Activated T-helper 2 cell treated with anti-CD3 and anti-CD28 coated beads, Interferon-gamma antibody, Interleukin-2, Interleukin-4, amounts not matched to agents 10 μg/mL and 5 μg/mL and 100 μg/mL, durations not matched to agents 14 hours and 24 hours and 36 hours (primary cell): Measurements from ENCODE around the gene RAPGEF2. TPM values are rescaled to one million over a fixed set of nuclear protein-coding genes. Genes with fewer than 3 reads are reported as not detected.
"Not testable (repeated sequence)": the region's sequence is repeated elsewhere in the genome, so short reads cannot be mapped to it uniquely, and the experiment has no call there.

Experiments
- DNase-seq: peaks from one replicate; pipeline ENCODE4 v3.0.0; 2021; ENCODE audit warnings: low spot score
- H3K27ac Mint-ChIP-seq: one replicate; pipeline ENCODE4 v1.8.0; 2021; ENCODE audit warnings: mixed read lengths
- H3K27me3 Mint-ChIP-seq: one replicate; pipeline ENCODE4 v1.8.0; 2021; ENCODE audit warnings: low read depth, mixed read lengths
- H3K36me3 Mint-ChIP-seq: one replicate; pipeline ENCODE4 v1.8.0; 2021; ENCODE audit warnings: low read depth, mixed read lengths
- H3K4me1 Mint-ChIP-seq: one replicate; pipeline ENCODE4 v1.8.0; 2021; ENCODE audit warnings: low read depth, mixed read lengths
- H3K4me3 Mint-ChIP-seq: one replicate; pipeline ENCODE4 v1.8.0; 2021; ENCODE audit warnings: low read depth, mild to moderate bottlenecking, moderate library complexity, mixed read lengths
- H3K9me3 Mint-ChIP-seq: one replicate; pipeline ENCODE4 v1.8.0; 2021; ENCODE audit warnings: mixed read lengths
- intact Hi-C: fragments of 100-400 bp; cut with micrococcal nuclease; formaldehyde crosslinking; loops from one replicate; pipeline ENCODE4 v1.15.1; 2023
- total RNA-seq: library from RNA; stranded (reverse); gene quantifications from 2 replicates; pipeline ENCODE4 v1.2.3, GENCODE V29; 2022

Gene RAPGEF2
- total RNA-seq, 1 donor from 2014 or later = 17.0 TPM

DNA sequence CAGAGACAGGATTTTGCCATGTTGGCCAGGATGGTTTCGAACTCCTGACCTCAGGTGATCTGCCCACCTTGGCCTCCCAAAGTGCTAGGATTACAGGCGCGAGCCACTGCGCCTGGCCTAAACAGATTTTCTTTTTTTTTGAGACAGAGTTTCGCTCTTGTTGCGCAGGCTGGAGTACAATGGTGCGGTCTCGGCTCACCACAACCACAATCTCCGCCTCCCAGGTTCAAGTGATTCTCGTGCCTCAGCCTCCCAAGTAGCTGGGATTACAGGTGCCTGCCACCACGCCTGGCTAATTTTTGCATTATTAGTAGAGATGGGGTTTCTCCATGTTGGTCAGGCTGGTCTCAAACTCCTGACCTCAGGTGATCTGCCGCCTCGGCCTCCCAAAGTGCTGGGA, 25.9 kb upstream of the RAPGEF2 start:
- not testable (repeated sequence) for H3K9me3 Mint-ChIP-seq, H3K27me3 Mint-ChIP-seq, H3K36me3 Mint-ChIP-seq, DNase-seq, H3K4me1 Mint-ChIP-seq, H3K27ac Mint-ChIP-seq, H3K4me3 Mint-ChIP-seq
- intact Hi-C loops = loop anchor here (1.0 kb wide), 2 partner anchors 26 to 30 kb away; no protein-coding TSS in a partner anchor

DNA sequence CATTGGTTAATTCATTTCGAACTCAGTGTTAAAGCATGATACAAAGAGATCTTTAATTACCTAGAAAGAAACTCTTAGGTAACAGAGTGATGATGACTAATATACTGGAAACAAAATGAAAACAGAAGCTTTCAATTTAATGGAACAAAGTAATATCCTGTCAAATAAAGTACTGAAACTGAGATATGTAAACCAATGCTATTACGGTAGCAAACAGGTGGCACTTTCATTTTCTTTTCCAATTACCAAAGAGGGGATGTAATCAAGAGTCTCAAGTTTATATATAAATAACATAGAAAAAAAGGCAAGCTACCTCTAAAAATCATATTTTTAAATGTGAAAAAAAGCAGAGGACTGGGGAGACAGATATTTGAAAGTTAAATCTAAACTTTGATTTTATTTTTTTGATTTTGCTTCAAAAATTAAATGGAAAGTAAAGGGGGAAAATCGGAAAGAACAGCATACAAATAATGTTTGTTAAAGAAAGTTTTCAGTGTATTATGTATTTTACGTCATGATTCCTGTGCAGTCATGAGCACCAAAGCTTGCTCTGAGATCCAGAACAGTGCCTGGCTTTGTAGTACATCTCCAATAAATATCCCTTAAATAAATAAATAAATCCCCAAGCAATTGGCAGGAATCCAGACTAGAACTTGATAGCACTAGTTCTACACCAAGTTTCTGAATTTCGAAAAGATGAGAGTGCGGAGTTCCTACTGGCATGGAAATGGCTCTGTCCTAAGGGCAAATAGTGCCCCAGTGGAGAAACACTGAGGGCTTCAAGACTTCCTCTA, 25.0 kb upstream of the RAPGEF2 start:
- Mint-ChIP-seq H3K36me3 (no peaks in the 10 kb centered on the region), H3K4me1 (peaks cover 9% of the 10 kb centered on the region), H3K27me3 (peaks cover 8% of the 10 kb centered on the region), H3K27ac (no peak overlapping the region), H3K4me3 (no peak overlapping the region), H3K9me3 (no peaks in the 10 kb centered on the region)
- no peak for DNase-seq
- intact Hi-C loops = loop anchor here (1.0 kb wide), 3 partner anchors 24 to 31 kb away; no protein-coding TSS in a partner anchor

DNA sequence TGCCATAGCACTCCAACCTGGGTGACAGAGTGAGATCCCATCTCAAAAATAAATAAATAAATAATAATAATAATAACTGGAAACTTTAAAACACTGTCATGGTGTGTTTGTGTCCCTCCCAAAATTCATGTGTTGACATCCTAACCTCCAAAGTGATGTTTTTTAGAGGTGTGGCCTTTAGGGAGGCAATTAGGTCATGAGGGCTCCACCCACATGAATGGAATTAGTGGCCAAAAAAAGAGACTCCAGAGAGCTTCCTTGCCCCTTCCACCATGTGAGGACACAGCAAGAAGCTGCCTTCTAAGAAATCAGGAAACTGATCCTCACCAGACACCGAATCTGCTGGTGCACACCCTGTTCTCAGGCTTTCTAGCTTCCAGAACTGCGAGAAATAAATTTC, 23.8 kb upstream of the RAPGEF2 start:
- H3K27me3 Mint-ChIP-seq = peaks cover 10% of the 10 kb centered on the region

DNA sequence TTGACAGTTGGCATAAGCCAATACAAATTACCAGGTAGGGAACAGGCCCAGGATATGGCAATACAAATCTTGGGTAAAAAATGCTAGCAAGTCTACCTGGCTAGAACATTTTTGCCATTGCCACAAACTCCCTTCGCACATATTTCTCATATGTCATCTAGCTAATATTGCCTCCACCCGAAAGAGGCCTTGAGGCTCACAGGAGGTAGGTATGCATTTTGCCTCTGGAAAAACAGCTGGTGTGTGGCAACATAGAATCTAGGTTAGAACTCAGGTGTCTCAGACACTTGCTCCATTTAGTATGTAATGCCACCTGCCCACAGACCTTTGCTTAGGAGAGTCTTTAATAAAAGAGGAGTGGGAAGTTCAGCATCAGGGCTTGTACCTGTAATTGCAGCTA, 16.3 kb upstream of the RAPGEF2 start:
- H3K4me3 Mint-ChIP-seq = no peak overlapping the region
- H3K27ac Mint-ChIP-seq = no peak overlapping the region
- intact Hi-C loops = no loop called here
- H3K9me3 Mint-ChIP-seq = no peaks in the 10 kb centered on the region
- no peaks in the 10 kb centered on the region for H3K36me3 Mint-ChIP-seq
- no peaks in the 10 kb centered on the region for H3K4me1 Mint-ChIP-seq
- peaks cover 21% of the 10 kb centered on the region for H3K27me3 Mint-ChIP-seq
- no peak for DNase-seq

More for the DNA sequence above, 23.8 kb upstream of the RAPGEF2 start:
- no peak overlapping the region for H3K4me3 Mint-ChIP-seq
- DNase-seq = no peak
- intact Hi-C loops = no loop called here
- no peaks in the 10 kb centered on the region for H3K36me3 Mint-ChIP-seq
- no peaks in the 10 kb centered on the region for H3K9me3 Mint-ChIP-seq
- no peak overlapping the region for H3K27ac Mint-ChIP-seq
- H3K4me1 Mint-ChIP-seq = peaks cover 9% of the 10 kb centered on the region

DNA sequence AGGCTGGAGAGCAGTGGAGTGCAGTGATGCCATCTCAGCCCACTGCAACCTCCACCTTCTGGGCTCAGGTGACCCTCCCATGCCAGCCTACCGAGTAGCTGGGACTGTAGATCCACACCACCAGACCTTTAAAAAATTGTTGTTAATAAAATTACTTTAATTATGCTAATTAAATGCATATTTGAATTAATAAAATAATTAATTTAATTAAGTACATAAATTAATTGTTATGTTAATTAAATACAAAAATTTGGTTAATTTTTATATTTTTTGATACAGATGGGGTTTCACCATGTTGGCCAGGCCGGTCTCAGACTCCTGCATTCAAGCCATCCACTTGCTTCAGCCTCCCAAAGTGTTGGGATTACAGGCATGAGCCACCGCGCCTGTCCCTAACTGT, 12.6 kb upstream of the RAPGEF2 start:
- intact Hi-C loops = no loop called here
- Mint-ChIP-seq H3K27ac (no peak overlapping the region), H3K4me3 (no peak overlapping the region), H3K36me3 (no peaks in the 10 kb centered on the region), H3K27me3 (peaks cover 20% of the 10 kb centered on the region), H3K9me3 (no peaks in the 10 kb centered on the region), H3K4me1 (no peaks in the 10 kb centered on the region)
- DNase-seq = no peak

DNA sequence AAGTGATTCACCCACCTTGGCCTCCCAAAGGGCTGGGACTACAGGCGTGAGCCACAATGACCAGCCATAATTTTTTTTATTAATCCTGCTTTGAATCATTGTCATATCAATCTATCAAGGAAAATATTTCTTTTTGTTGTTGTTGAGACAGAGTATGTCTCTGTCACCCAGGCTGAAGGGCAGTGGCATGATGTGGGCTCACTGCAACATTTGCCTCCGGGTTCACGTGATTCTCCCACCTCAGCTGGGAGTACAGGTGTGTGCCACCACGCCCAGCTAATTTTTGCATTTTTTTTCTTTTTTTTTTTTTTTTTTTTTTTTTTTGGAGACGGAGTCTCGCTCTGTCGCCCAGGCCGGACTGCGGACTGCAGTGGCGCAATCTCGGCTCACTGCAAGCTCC, 8.7 kb upstream of the RAPGEF2 start:
- H3K27ac Mint-ChIP-seq, H3K36me3 Mint-ChIP-seq, intact Hi-C loops, H3K9me3 Mint-ChIP-seq, H3K4me1 Mint-ChIP-seq, H3K4me3 Mint-ChIP-seq, DNase-seq: not testable (repeated sequence)
- H3K27me3 Mint-ChIP-seq = peaks cover 27% of the 10 kb centered on the region

DNA sequence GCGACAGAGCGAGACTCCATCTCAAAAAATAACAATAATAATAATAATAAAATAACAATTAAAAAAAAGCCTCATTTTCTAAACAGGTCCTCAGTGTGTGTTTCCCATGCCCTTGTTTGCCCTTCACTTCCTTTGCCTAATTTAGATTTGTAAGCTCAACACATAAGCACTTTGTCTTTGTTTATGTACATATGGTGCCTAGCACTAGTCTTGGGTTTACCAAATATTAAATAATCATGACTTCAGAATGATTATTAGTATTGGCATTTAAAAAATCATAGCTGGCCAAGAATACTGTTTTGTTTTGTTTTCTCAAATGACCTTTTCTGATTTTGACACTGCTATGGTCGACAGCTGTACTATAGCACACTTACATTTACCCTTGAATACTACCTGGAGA, 6.4 kb upstream of the RAPGEF2 start:
- H3K36me3 Mint-ChIP-seq = no peaks in the 10 kb centered on the region
- peaks cover 16% of the 10 kb centered on the region for H3K4me1 Mint-ChIP-seq
- peaks cover 26% of the 10 kb centered on the region for H3K27me3 Mint-ChIP-seq
- DNase-seq = no peak
- H3K27ac Mint-ChIP-seq = no peak overlapping the region
- H3K4me3 Mint-ChIP-seq = no peak overlapping the region
- intact Hi-C loops = no loop called here
- no peaks in the 10 kb centered on the region for H3K9me3 Mint-ChIP-seq

DNA sequence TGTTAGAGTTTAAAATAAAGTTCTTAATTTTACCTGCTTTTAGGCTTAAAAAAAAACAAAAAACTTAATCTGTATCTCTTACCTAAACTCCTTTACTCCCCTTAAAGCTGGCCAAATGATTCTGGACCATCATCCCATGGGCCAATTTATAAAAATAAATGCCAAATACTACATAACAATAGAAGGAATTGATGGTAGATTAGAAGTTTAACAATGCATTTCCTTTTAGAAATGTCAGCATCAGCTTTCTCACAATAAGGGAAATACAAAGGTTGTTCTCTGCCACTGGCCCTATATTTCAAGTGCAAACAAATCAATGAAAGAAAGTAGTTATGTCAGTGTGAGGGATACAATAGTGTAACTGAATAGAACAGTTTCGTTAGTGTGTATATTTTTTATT, 5.7 kb upstream of the RAPGEF2 start:
- DNase-seq = no peak
- Mint-ChIP-seq H3K27me3 (peaks cover 25% of the 10 kb centered on the region), H3K36me3 (no peaks in the 10 kb centered on the region), H3K4me1 (peaks cover 23% of the 10 kb centered on the region), H3K27ac (no peak overlapping the region), H3K4me3 (no peak overlapping the region), H3K9me3 (no peaks in the 10 kb centered on the region)
- intact Hi-C loops = no loop called here

DNA sequence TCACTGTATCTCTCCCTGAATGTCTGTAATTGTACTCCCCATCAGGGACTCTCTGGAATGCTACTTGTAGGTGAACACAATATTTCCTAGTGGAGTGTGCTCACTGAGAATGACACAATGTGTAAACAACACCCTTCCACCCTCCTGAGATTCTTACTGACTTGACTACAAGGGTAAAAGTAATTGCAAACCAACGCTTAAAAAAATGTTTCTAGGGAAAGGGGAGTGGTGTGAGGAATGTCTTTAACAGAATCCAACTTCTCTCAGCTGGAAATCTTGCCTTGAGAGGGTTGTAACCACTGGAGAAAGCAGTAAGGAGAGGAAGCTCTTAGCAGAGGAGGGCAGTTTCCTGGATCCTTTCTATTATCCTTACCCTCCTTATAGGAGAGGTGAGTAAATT, 5.1 kb upstream of the RAPGEF2 start:
- DNase-seq = no peak
- no peak overlapping the region for H3K4me3 Mint-ChIP-seq
- H3K9me3 Mint-ChIP-seq = no peaks in the 10 kb centered on the region
- no peak overlapping the region for H3K27ac Mint-ChIP-seq
- peaks cover 27% of the 10 kb centered on the region for H3K27me3 Mint-ChIP-seq
- H3K36me3 Mint-ChIP-seq = no peaks in the 10 kb centered on the region
- intact Hi-C loops = no loop called here
- peaks cover 25% of the 10 kb centered on the region for H3K4me1 Mint-ChIP-seq

DNA sequence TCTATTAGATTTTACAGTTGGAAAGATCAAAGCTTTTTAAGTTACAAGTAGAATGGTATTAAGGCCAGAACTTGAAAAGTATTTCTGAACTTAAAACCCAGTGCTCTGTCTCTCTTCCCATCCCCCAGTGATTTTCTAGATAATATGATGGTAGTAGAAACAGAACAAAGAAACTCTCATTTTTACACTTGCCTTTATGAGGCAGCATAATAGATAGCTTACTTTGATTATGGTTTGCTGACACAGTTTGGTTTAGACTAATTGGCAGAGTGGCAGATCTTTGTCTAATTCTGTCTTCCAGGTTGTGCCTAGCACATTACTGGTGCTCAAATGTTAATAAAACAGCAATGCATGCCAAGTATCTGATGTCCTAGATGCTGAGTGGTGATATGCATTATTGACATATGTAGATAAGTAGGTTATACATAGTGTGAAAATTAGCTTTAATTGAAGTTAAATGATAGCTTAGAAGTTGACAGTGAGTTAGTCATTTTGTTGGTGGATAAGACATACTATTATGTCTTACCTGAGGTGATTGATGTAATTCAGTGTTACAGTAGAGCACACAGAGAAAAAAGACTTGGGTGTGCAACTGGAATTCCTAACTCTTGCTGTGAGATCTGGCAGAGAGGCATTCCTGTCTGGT, 4.3 kb upstream of the RAPGEF2 start:
- H3K27me3 Mint-ChIP-seq = peaks cover 27% of the 10 kb centered on the region

DNA sequence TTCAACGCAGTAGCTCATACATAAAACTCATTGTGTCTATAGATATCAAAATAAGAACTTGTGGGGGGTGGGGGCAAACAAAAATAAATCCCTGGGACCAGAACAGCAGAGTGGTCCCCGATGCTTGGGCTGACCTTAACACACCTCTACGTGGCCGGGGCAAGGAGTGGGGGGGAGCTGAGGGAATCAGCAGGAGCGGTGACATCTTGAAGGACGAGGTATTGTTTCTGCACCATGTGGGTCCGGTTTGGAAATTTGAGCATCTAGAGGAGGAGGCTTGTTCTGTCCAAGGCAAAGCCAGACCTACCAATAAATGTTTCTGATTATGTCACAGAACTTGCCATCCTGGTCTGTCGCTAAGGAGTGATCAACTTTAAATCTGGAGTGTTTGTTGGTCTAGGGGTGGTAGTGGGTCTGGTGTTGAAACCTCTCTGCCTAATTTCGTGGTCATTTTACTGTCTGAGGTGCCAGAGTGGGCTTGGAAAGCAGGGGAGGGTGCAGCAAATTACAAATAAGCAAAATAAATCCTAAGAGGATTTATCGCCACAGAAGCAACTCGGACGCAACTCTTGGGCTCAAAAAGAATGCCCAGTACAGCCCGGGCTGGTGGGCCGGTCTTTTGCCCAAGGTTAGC, 774 bp upstream of the RAPGEF2 start:
- Mint-ChIP-seq H3K4me1 (peaks cover 49% of the 10 kb centered on the region), H3K9me3 (no peaks in the 10 kb centered on the region), H3K36me3 (no peaks in the 10 kb centered on the region), H3K27ac (no peak overlapping the region), H3K27me3 (peaks cover 27% of the 10 kb centered on the region), H3K4me3 (peak overlapping the region; percentile 76)
- intact Hi-C loops = loop anchor here (1.0 to 5.0 kb wide), 4 partner anchors 24 to 377 kb away; no protein-coding TSS in a partner anchor
- no peak for DNase-seq

More for the DNA sequence above, 4.3 kb upstream of the RAPGEF2 start:
- Mint-ChIP-seq H3K4me1 (peaks cover 25% of the 10 kb centered on the region), H3K27ac (no peak overlapping the region), H3K9me3 (no peaks in the 10 kb centered on the region), H3K36me3 (no peaks in the 10 kb centered on the region), H3K4me3 (no peak overlapping the region)
- intact Hi-C loops = no loop called here
- DNase-seq = no peak

DNA sequence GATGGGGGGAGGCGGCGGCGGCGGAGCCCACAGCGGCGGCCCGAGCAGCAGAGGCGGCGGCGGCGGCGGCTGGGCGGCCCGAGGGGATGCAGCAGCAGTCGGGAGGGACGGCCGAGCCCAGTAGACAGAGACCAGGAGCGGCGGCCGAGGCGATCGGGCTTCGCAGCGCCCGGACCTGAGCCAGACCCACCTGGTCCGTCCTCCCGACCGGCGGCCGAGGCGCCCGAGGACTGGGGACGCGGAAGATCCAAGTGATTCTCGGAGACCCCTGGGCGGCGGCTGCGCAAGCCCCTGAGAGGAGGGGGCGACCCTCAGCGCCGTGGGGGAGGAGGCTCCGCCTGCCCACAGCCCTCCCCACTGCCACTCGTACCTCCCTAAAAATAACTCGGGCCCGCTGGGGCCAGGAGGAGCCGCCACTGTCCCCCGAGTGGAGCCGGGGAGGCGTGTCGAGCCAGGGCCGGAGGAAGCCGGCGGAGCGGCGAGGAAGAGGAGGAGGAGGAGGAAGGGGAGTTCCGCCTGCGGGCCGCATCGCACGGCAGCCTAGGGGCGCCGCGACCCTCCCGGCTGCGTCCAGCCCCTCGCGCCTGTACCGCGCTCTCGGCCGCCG, 608 bp downstream of the RAPGEF2 start:
- Mint-ChIP-seq H3K4me3 (peak overlapping the region; percentile 64), H3K27ac (no peak overlapping the region), H3K4me1 (peaks cover 49% of the 10 kb centered on the region), H3K27me3 (peaks cover 15% of the 10 kb centered on the region), H3K9me3 (no peaks in the 10 kb centered on the region), H3K36me3 (no peaks in the 10 kb centered on the region)
- intact Hi-C loops = loop anchor here (1.0 to 5.0 kb wide), 5 partner anchors 56 to 432 kb away; partner anchors contain the start of gene C4orf46
- peak; percentile 36 for DNase-seq
